ENCODE results near the gene SCMH1. TPM values are rescaled to one million over a fixed set of nuclear protein-coding genes. Genes with fewer than 3 reads are reported as not detected.

Gene SCMH1
- total and polyA plus RNA-seq, 10 donors: 8.6 to 40.5 (median 26.1) TPM

DNA sequence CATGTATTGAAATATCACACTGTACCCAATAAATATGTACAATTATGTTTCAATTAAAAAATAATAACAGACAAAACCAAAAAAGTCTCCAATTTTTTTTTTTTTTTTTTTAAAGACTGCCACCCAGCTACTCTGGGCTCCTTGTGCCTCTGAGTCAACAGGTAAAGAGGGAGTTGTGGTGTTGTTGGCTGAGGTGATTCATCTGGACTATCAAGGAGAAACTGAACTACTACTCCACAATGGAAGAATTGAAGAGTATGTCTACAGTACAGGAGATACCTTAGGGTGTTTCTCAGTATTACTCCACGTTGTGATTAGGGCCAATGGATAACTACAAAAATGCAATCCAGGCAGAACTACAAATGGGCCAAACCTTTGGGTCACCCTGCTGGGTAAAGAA is 67.9 kb downstream of the SCMH1 start:
- intact Hi-C loops (cut with DNase I; ENCODE audit: low total_unique reads): no loop called here
- 83 to 93% (median 88%) methylated on average over 1 of the region's 1 CpG for WGBS, 5 donors
- Histone ChIP-seq H3K27ac (no peak overlapping the region), H3K4me1 (peaks cover 0 to 4% (median 0%) of the 10 kb centered on the region in 6 donors), H3K27me3 (replicated peaks in 1 of 7) (no peaks in the 10 kb centered on the region), H3K4me3 (no peak overlapping the region), H3K9me3 (peaks cover 0 to 17% (median 6%) of the 10 kb centered on the region in 8 donors), H3K36me3 (peaks cover 0 to 22% (median 0%) of the 10 kb centered on the region in 6 donors)
- no peak for DNase-seq
- no peak for TF ChIP-seq POLR2AphosphoS5 (IDR thresholded peaks at IDR 0.05)
- TF ChIP-seq, protein P1, sequence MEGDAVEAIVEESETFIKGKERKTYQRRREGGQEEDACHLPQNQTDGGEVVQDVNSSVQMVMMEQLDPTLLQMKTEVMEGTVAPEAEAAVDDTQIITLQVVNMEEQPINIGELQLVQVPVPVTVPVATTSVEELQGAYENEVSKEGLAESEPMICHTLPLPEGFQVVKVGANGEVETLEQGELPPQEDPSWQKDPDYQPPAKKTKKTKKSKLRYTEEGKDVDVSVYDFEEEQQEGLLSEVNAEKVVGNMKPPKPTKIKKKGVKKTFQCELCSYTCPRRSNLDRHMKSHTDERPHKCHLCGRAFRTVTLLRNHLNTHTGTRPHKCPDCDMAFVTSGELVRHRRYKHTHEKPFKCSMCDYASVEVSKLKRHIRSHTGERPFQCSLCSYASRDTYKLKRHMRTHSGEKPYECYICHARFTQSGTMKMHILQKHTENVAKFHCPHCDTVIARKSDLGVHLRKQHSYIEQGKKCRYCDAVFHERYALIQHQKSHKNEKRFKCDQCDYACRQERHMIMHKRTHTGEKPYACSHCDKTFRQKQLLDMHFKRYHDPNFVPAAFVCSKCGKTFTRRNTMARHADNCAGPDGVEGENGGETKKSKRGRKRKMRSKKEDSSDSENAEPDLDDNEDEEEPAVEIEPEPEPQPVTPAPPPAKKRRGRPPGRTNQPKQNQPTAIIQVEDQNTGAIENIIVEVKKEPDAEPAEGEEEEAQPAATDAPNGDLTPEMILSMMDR (IDR thresholded peaks at IDR 0.05 in 8 of 11, conservative IDR thresholded peaks at IDR 0.05 in 3 of 11): no peak
- no peak for TF ChIP-seq POLR2A (IDR thresholded peaks at IDR 0.05)

GRCh38 chr1:41173651-41174050 is 68.5 kb downstream of the SCMH1 start:
- intact Hi-C loops (cut with DNase I; ENCODE audit: low total_unique reads): no loop called here
- Histone ChIP-seq H3K36me3 (peaks cover 0 to 27% (median 0%) of the 10 kb centered on the region in 6 donors), H3K4me1 (peaks cover 0 to 4% (median 0%) of the 10 kb centered on the region in 6 donors), H3K4me3 (no peak overlapping the region), H3K27ac (no peak overlapping the region), H3K9me3 (peaks cover 0 to 22% (median 10%) of the 10 kb centered on the region in 8 donors), H3K27me3 (replicated peaks in 1 of 7) (no peaks in the 10 kb centered on the region)
- TF ChIP-seq POLR2A (IDR thresholded peaks at IDR 0.05) (no peak), POLR2AphosphoS5 (IDR thresholded peaks at IDR 0.05) (no peak)
- TF ChIP-seq, protein P1 (IDR thresholded peaks at IDR 0.05 in 8 of 11, conservative IDR thresholded peaks at IDR 0.05 in 3 of 11): no peak
- no peak for DNase-seq

GRCh38 chr1:41171266-41171874 is 70.7 kb downstream of the SCMH1 start:
- DNase-seq: no peak
- no peak overlapping the region for H3K27ac ChIP-seq
- intact Hi-C loops (cut with DNase I; ENCODE audit: low total_unique reads): no loop called here
- WGBS, 5 donors: 51 to 75% (median 53%) methylated on average over 1 of the region's 1 CpG
- peaks cover 0 to 22% (median 0%) of the 10 kb centered on the region in 6 donors for H3K36me3 ChIP-seq
- peaks cover 0 to 4% (median 0%) of the 10 kb centered on the region in 6 donors for H3K4me1 ChIP-seq
- TF ChIP-seq, protein P1 (IDR thresholded peaks at IDR 0.05 in 8 of 11, conservative IDR thresholded peaks at IDR 0.05 in 3 of 11): no peak
- no peak for TF ChIP-seq POLR2AphosphoS5 (IDR thresholded peaks at IDR 0.05)
- TF ChIP-seq POLR2A (IDR thresholded peaks at IDR 0.05): no peak
- H3K4me3 ChIP-seq: no peak overlapping the region
- no peaks in the 10 kb centered on the region for H3K27me3 ChIP-seq (replicated peaks in 1 of 7)
- H3K9me3 ChIP-seq: peaks cover 0 to 32% (median 25%) of the 10 kb centered on the region in 8 donors

- H3K27me3 ChIP-seq (replicated peaks in 1 of 7): no peaks in the 10 kb centered on the region
- DNase-seq: no peak
- intact Hi-C loops (cut with DNase I; ENCODE audit: low total_unique reads): no loop called here
- TF ChIP-seq, protein P1 (IDR thresholded peaks at IDR 0.05 in 8 of 11, conservative IDR thresholded peaks at IDR 0.05 in 3 of 11): no peak
- no peak for TF ChIP-seq POLR2AphosphoS5 (IDR thresholded peaks at IDR 0.05)
- TF ChIP-seq POLR2A (IDR thresholded peaks at IDR 0.05): no peak
- WGBS, 5 donors: 93 to 100% (median 97%) methylated on average over 3 of the region's 3 CpGs
- peaks cover 0 to 4% (median 0%) of the 10 kb centered on the region in 6 donors for H3K4me1 ChIP-seq
- H3K4me3 ChIP-seq: no peak overlapping the region
- peaks cover 0 to 30% (median 24%) of the 10 kb centered on the region in 8 donors for H3K9me3 ChIP-seq
- no peak overlapping the region for H3K27ac ChIP-seq
- H3K36me3 ChIP-seq: peaks cover 0 to 16% (median 0%) of the 10 kb centered on the region in 6 donors
Measured at GRCh38 chr1:41169799-41170180, 72.3 kb downstream of the SCMH1 start.

All from spleen (tissue), 11 donors.